ENCODE data around the gene ABCA7. TPM values are rescaled to one million over a fixed set of nuclear protein-coding genes. Genes with fewer than 3 reads are reported as not detected.

The ABCA7 gene
- total and polyA plus RNA-seq, 4 donors = 3.0 to 60.9 (median 4.8) TPM

DNA sequence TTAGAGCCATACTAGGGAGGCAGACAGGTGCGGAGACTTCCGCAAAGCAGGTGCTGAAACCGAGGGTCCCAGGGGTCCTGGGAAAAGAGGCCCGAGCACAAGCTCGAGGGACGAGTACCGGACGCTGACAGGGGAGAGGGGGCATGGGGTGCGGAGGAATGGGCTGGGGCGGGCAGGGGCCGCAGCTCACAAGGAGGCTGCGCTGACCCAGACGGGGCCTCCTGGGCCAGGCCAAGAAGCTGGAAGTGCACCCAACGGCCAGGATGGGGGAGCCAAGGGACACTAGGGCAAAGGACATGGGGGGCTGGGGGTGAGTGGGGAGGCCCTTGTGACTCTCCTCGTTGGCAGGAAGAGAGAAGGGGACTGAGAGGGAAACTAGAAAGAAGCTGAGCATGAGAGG, 53.4 kb downstream of the ABCA7 start:
- peak overlapping the region in 1 of 2 donors; percentile 40 for H3K9ac ChIP-seq (ENCODE audit: low read depth in 1 of 2, low read length in 2 of 2)
- no peak for DNase-seq (ENCODE audit: low spot score)
- H3K27me3 ChIP-seq (ENCODE audit: control insufficient read depth in 4 of 4, insufficient read depth in 4 of 4, low read length in 3 of 4) = no peaks in the 10 kb centered on the region
- H3K36me3 ChIP-seq (ENCODE audit: control insufficient read depth in 4 of 4, insufficient read depth in 3 of 4, low read depth in 1 of 4, low read length in 3 of 4) = peaks cover 4 to 18% (median 15%) of the 10 kb centered on the region in 4 donors
- peak overlapping the region in 1 of 2 donors; percentile 1 for H3K27ac ChIP-seq (ENCODE audit: low read depth in 1 of 2, low read length in 2 of 2)
- TF ChIP-seq RAD21 (IDR thresholded peaks at IDR 0.05) (no peak), GABPA (IDR thresholded peaks at IDR 0.05 in 1 of 2, conservative IDR thresholded peaks at IDR 0.05 in 1 of 2) (no peak), FOXA1 (IDR thresholded peaks at IDR 0.05) (no peak), HNF4G (IDR thresholded peaks at IDR 0.05) (no peak)
- H3K9me3 ChIP-seq (ENCODE audit: control insufficient read depth in 4 of 4, low read length in 3 of 4) = no peaks in the 10 kb centered on the region
- peak overlapping the region in 2 of 3 donors; percentile 69 to 95 for H3K4me3 ChIP-seq (ENCODE audit: low read depth in 1 of 3, low read length in 3 of 3)
- peaks cover 8 to 47% (median 29%) of the 10 kb centered on the region in 4 donors for H3K4me1 ChIP-seq (ENCODE audit: control insufficient read depth in 4 of 4, insufficient read depth in 4 of 4, low read length in 3 of 4)
- WGBS = 80% methylated on average over 15 of the region's 15 CpGs

DNA sequence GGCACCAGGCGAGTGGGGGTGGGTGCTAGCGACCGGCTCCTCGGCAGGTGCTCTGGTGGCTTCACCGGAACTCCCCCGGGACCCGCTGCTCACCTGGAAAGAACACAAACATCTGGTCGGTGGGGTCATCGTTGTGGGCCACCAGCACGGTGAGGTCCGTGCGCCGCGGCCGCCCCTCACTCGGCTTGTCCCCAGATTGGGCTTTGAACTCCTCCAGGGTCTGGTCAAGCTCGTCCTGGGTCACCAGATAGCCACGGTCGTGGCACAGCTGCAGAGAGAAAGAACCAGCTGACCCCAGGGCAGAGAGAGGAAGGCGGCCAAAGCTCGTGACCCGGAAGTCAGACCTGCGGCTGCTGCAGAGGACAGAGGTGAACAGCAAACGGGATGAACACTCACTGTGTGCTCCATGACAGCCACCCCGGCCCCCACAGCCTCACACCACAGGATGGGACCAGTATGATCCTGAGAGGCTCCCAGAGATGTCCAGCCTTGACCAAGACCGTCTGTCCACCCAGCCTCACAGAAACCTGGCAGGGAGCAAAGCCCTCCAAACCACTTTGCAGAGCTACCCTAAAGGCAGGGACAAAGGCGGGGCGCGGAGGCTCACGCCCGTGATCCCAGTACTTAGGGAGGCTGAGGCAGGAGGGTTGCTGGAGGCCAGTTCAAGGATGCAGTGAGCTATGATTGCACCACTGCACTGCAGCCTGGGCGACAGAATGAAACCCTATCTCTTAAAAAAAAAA, 54.1 kb downstream of the ABCA7 start:
- Histone ChIP-seq H3K9ac (ENCODE audit: low read depth in 1 of 2, low read length in 2 of 2) (peak overlapping the region; percentile 40 to 73), H3K9me3 (ENCODE audit: control insufficient read depth in 4 of 4, low read length in 3 of 4) (no peaks in the 10 kb centered on the region), H3K27ac (ENCODE audit: low read depth in 1 of 2, low read length in 2 of 2) (peak overlapping the region; percentile 24 to 73), H3K4me3 (ENCODE audit: low read depth in 1 of 3, low read length in 3 of 3) (peak overlapping the region; percentile 69 to 95 (median 89)), H3K4me1 (ENCODE audit: control insufficient read depth in 4 of 4, insufficient read depth in 4 of 4, low read length in 3 of 4) (peaks cover 11 to 49% (median 34%) of the 10 kb centered on the region in 4 donors), H3K27me3 (ENCODE audit: control insufficient read depth in 4 of 4, insufficient read depth in 4 of 4, low read length in 3 of 4) (no peaks in the 10 kb centered on the region), H3K36me3 (ENCODE audit: control insufficient read depth in 4 of 4, insufficient read depth in 3 of 4, low read depth in 1 of 4, low read length in 3 of 4) (peaks cover 4 to 17% (median 13%) of the 10 kb centered on the region in 4 donors)
- TF ChIP-seq RAD21 (IDR thresholded peaks at IDR 0.05) = no peak
- TF ChIP-seq HNF4A (conservative IDR thresholded peaks at IDR 0.05) = peak in 1 of 2 donors; percentile 46
- TF ChIP-seq, protein P1, sequence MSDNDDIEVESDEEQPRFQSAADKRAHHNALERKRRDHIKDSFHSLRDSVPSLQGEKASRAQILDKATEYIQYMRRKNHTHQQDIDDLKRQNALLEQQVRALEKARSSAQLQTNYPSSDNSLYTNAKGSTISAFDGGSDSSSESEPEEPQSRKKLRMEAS (IDR thresholded peaks at IDR 0.05) = no peak
- peak; percentile 48 to 70 for TF ChIP-seq RXRA (IDR thresholded peaks at IDR 0.05)
- no peak for TF ChIP-seq SP1 (IDR thresholded peaks at IDR 0.05)
- TF ChIP-seq HNF4G (IDR thresholded peaks at IDR 0.05) = no peak
- TF ChIP-seq TAF1 (conservative IDR thresholded peaks at IDR 0.05) = no peak
- no peak for TF ChIP-seq YY1 (IDR thresholded peaks at IDR 0.05)
- TF ChIP-seq, protein P2, sequence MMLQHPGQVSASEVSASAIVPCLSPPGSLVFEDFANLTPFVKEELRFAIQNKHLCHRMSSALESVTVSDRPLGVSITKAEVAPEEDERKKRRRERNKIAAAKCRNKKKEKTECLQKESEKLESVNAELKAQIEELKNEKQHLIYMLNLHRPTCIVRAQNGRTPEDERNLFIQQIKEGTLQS (IDR thresholded peaks at IDR 0.05) = no peak
- TF ChIP-seq, protein P3, sequence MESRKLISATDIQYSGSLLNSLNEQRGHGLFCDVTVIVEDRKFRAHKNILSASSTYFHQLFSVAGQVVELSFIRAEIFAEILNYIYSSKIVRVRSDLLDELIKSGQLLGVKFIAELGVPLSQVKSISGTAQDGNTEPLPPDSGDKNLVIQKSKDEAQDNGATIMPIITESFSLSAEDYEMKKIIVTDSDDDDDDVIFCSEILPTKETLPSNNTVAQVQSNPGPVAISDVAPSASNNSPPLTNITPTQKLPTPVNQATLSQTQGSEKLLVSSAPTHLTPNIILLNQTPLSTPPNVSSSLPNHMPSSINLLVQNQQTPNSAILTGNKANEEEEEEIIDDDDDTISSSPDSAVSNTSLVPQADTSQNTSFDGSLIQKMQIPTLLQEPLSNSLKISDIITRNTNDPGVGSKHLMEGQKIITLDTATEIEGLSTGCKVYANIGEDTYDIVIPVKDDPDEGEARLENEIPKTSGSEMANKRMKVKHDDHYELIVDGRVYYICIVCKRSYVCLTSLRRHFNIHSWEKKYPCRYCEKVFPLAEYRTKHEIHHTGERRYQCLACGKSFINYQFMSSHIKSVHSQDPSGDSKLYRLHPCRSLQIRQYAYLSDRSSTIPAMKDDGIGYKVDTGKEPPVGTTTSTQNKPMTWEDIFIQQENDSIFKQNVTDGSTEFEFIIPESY (IDR thresholded peaks at IDR 0.05) = no peak
- no peak for TF ChIP-seq EGR1 (IDR thresholded peaks at IDR 0.05; ENCODE audit: low read depth in 2 of 2)
- TF ChIP-seq, protein P4, sequence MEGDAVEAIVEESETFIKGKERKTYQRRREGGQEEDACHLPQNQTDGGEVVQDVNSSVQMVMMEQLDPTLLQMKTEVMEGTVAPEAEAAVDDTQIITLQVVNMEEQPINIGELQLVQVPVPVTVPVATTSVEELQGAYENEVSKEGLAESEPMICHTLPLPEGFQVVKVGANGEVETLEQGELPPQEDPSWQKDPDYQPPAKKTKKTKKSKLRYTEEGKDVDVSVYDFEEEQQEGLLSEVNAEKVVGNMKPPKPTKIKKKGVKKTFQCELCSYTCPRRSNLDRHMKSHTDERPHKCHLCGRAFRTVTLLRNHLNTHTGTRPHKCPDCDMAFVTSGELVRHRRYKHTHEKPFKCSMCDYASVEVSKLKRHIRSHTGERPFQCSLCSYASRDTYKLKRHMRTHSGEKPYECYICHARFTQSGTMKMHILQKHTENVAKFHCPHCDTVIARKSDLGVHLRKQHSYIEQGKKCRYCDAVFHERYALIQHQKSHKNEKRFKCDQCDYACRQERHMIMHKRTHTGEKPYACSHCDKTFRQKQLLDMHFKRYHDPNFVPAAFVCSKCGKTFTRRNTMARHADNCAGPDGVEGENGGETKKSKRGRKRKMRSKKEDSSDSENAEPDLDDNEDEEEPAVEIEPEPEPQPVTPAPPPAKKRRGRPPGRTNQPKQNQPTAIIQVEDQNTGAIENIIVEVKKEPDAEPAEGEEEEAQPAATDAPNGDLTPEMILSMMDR (IDR thresholded peaks at IDR 0.05; ENCODE audit: low read depth, low read length, missing input control) = no peak
- TF ChIP-seq FOXA2 (IDR thresholded peaks at IDR 0.05) = no peak
- TF ChIP-seq NR2F2 (IDR thresholded peaks at IDR 0.05) = peak; percentile 45
- TF ChIP-seq, protein P5, sequence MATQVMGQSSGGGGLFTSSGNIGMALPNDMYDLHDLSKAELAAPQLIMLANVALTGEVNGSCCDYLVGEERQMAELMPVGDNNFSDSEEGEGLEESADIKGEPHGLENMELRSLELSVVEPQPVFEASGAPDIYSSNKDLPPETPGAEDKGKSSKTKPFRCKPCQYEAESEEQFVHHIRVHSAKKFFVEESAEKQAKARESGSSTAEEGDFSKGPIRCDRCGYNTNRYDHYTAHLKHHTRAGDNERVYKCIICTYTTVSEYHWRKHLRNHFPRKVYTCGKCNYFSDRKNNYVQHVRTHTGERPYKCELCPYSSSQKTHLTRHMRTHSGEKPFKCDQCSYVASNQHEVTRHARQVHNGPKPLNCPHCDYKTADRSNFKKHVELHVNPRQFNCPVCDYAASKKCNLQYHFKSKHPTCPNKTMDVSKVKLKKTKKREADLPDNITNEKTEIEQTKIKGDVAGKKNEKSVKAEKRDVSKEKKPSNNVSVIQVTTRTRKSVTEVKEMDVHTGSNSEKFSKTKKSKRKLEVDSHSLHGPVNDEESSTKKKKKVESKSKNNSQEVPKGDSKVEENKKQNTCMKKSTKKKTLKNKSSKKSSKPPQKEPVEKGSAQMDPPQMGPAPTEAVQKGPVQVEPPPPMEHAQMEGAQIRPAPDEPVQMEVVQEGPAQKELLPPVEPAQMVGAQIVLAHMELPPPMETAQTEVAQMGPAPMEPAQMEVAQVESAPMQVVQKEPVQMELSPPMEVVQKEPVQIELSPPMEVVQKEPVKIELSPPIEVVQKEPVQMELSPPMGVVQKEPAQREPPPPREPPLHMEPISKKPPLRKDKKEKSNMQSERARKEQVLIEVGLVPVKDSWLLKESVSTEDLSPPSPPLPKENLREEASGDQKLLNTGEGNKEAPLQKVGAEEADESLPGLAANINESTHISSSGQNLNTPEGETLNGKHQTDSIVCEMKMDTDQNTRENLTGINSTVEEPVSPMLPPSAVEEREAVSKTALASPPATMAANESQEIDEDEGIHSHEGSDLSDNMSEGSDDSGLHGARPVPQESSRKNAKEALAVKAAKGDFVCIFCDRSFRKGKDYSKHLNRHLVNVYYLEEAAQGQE (IDR thresholded peaks at IDR 0.05) = no peak
- no peak for TF ChIP-seq JUND (IDR thresholded peaks at IDR 0.05)
- no peak for TF ChIP-seq FOXA1 (IDR thresholded peaks at IDR 0.05)
- peak in 1 of 2 donors; percentile 69 for TF ChIP-seq GABPA (IDR thresholded peaks at IDR 0.05 in 1 of 2, conservative IDR thresholded peaks at IDR 0.05 in 1 of 2)
- 16% methylated on average over 32 of the region's 32 CpGs for WGBS
- DNase-seq (ENCODE audit: low spot score) = no peak
